GM04503 (cell line): ENCODE measurements around the gene RNF207.

Experiments
- DNase-seq: peaks from one replicate; pipeline ENCODE4 v3.0.0-alpha.2; 2012; ENCODE audit warnings: low read depth

The RNF207 gene

GRCh38 chr1:6234502-6235295 lies 28.8 kb downstream of the RNF207 start:
- no peak for DNase-seq

- DNase-seq: no peak
Observed at GRCh38 chr1:6235296-6235677, 29.4 kb downstream of the RNF207 start.

GRCh38 chr1:6237093-6237492 lies 31.2 kb downstream of the RNF207 start:
- DNase-seq: no peak

GRCh38 chr1:6239213-6239752 lies 33.4 kb downstream of the RNF207 start:
- DNase-seq: no peak

GRCh38 chr1:6239950-6240768 lies 34.2 kb downstream of the RNF207 start:
- peak; percentile 54 for DNase-seq

GRCh38 chr1:6241107-6241886 lies 35.4 kb downstream of the RNF207 start:
- no peak for DNase-seq

GRCh38 chr1:6241887-6242740 lies 36.2 kb downstream of the RNF207 start:
- no peak for DNase-seq

GRCh38 chr1:6243053-6243834 lies 37.3 kb downstream of the RNF207 start:
- DNase-seq: no peak

GRCh38 chr1:6243993-6244392 lies 38.1 kb downstream of the RNF207 start, which contains the start of gene HES3:
Gene HES3 (plus strand): TSS chr1:6244179. CDS start chr1:6244366, 187 bp downstream.
- no peak for DNase-seq

- DNase-seq: no peak
Observed at GRCh38 chr1:6244401-6245049, 38.6 kb downstream of the RNF207 start.

GRCh38 chr1:6245086-6245868 lies 39.4 kb downstream of the RNF207 start:
- DNase-seq: no peak

GRCh38 chr1:6245869-6246496 lies 40.1 kb downstream of the RNF207 start:
- no peak for DNase-seq

GRCh38 chr1:6246497-6247467 lies 40.9 kb downstream of the RNF207 start:
- DNase-seq: no peak

GRCh38 chr1:6247651-6248050 lies 41.7 kb downstream of the RNF207 start:
- no peak for DNase-seq

GRCh38 chr1:6248161-6248776 lies 42.4 kb downstream of the RNF207 start:
- DNase-seq: no peak

- no peak for DNase-seq
Observed at GRCh38 chr1:6248932-6249738, 43.2 kb downstream of the RNF207 start.
